ENCODE results near the gene WDFY4. TPM values are rescaled to one million over a fixed set of nuclear protein-coding genes. Genes with fewer than 3 reads are reported as not detected.

Gene WDFY4
- total RNA-seq, 1 donor from 2014 or later = 0.25 TPM

GRCh38 chr10:48727866-48728265, 43.2 kb downstream of the WDFY4 start:
- H3K4me1 ChIP-seq (ENCODE audit: insufficient read depth, low read length) = no peaks in the 10 kb centered on the region
- H3K9me3 ChIP-seq (ENCODE audit: insufficient read depth, low read depth, low read length) = no peaks in the 10 kb centered on the region
- Mint-ChIP-seq H3K27me3 (ENCODE audit: low read depth, unreplicated experiment) (peaks cover 62% of the 10 kb centered on the region), H3K9me3 (ENCODE audit: unreplicated experiment) (no peaks in the 10 kb centered on the region), H3K4me3 (ENCODE audit: unreplicated experiment) (no peak overlapping the region), H3K36me3 (ENCODE audit: low read depth, unreplicated experiment) (no peaks in the 10 kb centered on the region), H3K27ac (ENCODE audit: unreplicated experiment) (no peak overlapping the region), H3K4me1 (ENCODE audit: low read depth, unreplicated experiment) (no peaks in the 10 kb centered on the region)
- no peak overlapping the region for H3K9ac ChIP-seq (ENCODE audit: low read length)
- H3K27ac ChIP-seq (ENCODE audit: low read depth, low read length) = no peak overlapping the region
- TF ChIP-seq EZH2 (IDR thresholded peaks at IDR 0.05; ENCODE audit: insufficient read depth, low read length) (no peak), CTCF (IDR thresholded peaks at IDR 0.05; ENCODE audit: insufficient read depth, low read depth, low read length) (no peak)
- no peaks in the 10 kb centered on the region for H3K79me2 ChIP-seq (ENCODE audit: insufficient read depth, low read length)
- FAIRE-seq = no peak
- no peak overlapping the region for H2AFZ ChIP-seq (ENCODE audit: low read depth, low read length)
- peaks cover 2% of the 10 kb centered on the region for H3K27me3 ChIP-seq (ENCODE audit: insufficient read depth, low read length)
- no peak for DNase-seq (ENCODE audit: low read depth)
- no peaks in the 10 kb centered on the region for H4K20me1 ChIP-seq (ENCODE audit: insufficient read depth, low read length)
- no peaks in the 10 kb centered on the region for H3K36me3 ChIP-seq (ENCODE audit: insufficient read depth, low read length)
- no peak overlapping the region for H3K4me2 ChIP-seq (ENCODE audit: low read length)
- no peak overlapping the region for H3K4me3 ChIP-seq (ENCODE audit: insufficient read depth, low read depth, low read length)

- H3K4me3 ChIP-seq (ENCODE audit: insufficient read depth, low read depth, low read length) = no peak overlapping the region
- no peak overlapping the region for H3K27ac Mint-ChIP-seq (ENCODE audit: unreplicated experiment)
- DNase-seq (ENCODE audit: low read depth) = no peak
- no peaks in the 10 kb centered on the region for H3K79me2 ChIP-seq (ENCODE audit: insufficient read depth, low read length)
- no peak overlapping the region for H3K27ac ChIP-seq (ENCODE audit: low read depth, low read length)
- no peak for TF ChIP-seq EZH2 (IDR thresholded peaks at IDR 0.05; ENCODE audit: insufficient read depth, low read length)
- H3K27me3 ChIP-seq (ENCODE audit: insufficient read depth, low read length) = peaks cover 7% of the 10 kb centered on the region
- H4K20me1 ChIP-seq (ENCODE audit: insufficient read depth, low read length) = no peaks in the 10 kb centered on the region
- no peaks in the 10 kb centered on the region for H3K4me1 Mint-ChIP-seq (ENCODE audit: low read depth, unreplicated experiment)
- H3K36me3 ChIP-seq (ENCODE audit: insufficient read depth, low read length) = no peaks in the 10 kb centered on the region
- H3K4me3 Mint-ChIP-seq (ENCODE audit: unreplicated experiment) = no peak overlapping the region
- no peaks in the 10 kb centered on the region for H3K36me3 Mint-ChIP-seq (ENCODE audit: low read depth, unreplicated experiment)
- H3K4me2 ChIP-seq (ENCODE audit: low read length) = no peak overlapping the region
- no peaks in the 10 kb centered on the region for H3K9me3 Mint-ChIP-seq (ENCODE audit: unreplicated experiment)
- H3K9me3 ChIP-seq (ENCODE audit: insufficient read depth, low read depth, low read length) = no peaks in the 10 kb centered on the region
- H3K27me3 Mint-ChIP-seq (ENCODE audit: low read depth, unreplicated experiment) = peaks cover 57% of the 10 kb centered on the region
- H3K4me1 ChIP-seq (ENCODE audit: insufficient read depth, low read length) = no peaks in the 10 kb centered on the region
- H3K9ac ChIP-seq (ENCODE audit: low read length) = no peak overlapping the region
- FAIRE-seq = no peak
- no peak overlapping the region for H2AFZ ChIP-seq (ENCODE audit: low read depth, low read length)
Observed at GRCh38 chr10:48729222-48729621, 44.5 kb downstream of the WDFY4 start.

GRCh38 chr10:48729941-48730457, 45.3 kb downstream of the WDFY4 start:
- no peak overlapping the region for H3K4me2 ChIP-seq (ENCODE audit: low read length)
- no peak overlapping the region for H2AFZ ChIP-seq (ENCODE audit: low read depth, low read length)
- Mint-ChIP-seq H3K27me3 (ENCODE audit: low read depth, unreplicated experiment) (peaks cover 50% of the 10 kb centered on the region), H3K36me3 (ENCODE audit: low read depth, unreplicated experiment) (no peaks in the 10 kb centered on the region), H3K27ac (ENCODE audit: unreplicated experiment) (no peak overlapping the region), H3K4me3 (ENCODE audit: unreplicated experiment) (no peak overlapping the region), H3K9me3 (ENCODE audit: unreplicated experiment) (no peaks in the 10 kb centered on the region), H3K4me1 (ENCODE audit: low read depth, unreplicated experiment) (no peaks in the 10 kb centered on the region)
- H4K20me1 ChIP-seq (ENCODE audit: insufficient read depth, low read length) = no peaks in the 10 kb centered on the region
- H3K36me3 ChIP-seq (ENCODE audit: insufficient read depth, low read length) = no peaks in the 10 kb centered on the region
- no peak overlapping the region for H3K9ac ChIP-seq (ENCODE audit: low read length)
- H3K9me3 ChIP-seq (ENCODE audit: insufficient read depth, low read depth, low read length) = no peaks in the 10 kb centered on the region
- peaks cover 7% of the 10 kb centered on the region for H3K27me3 ChIP-seq (ENCODE audit: insufficient read depth, low read length)
- H3K4me1 ChIP-seq (ENCODE audit: insufficient read depth, low read length) = no peaks in the 10 kb centered on the region
- DNase-seq (ENCODE audit: low read depth) (no peak), FAIRE-seq (no peak)
- H3K27ac ChIP-seq (ENCODE audit: low read depth, low read length) = no peak overlapping the region
- H3K4me3 ChIP-seq (ENCODE audit: insufficient read depth, low read depth, low read length) = no peak overlapping the region
- TF ChIP-seq EZH2 (IDR thresholded peaks at IDR 0.05; ENCODE audit: insufficient read depth, low read length) (no peak), CTCF (IDR thresholded peaks at IDR 0.05; ENCODE audit: insufficient read depth, low read depth, low read length) (no peak)
- no peaks in the 10 kb centered on the region for H3K79me2 ChIP-seq (ENCODE audit: insufficient read depth, low read length)

Data from astrocyte (in vitro differentiated cells and primary cell).